PC-3 (cell line): ENCODE measurements around the gene STRN. TPM values are rescaled to one million over a fixed set of nuclear protein-coding genes. Genes with fewer than 3 reads are reported as not detected.

Experiments used
- ATAC-seq: fragments of 200-7000 bp; cut with Tn5 transposase; 2 replicates; pipeline ENCODE4 v1.9.1; 2020; ENCODE audit warnings: mild to moderate bottlenecking, moderate library complexity
- BruUV-seq: library from RNA; stranded (reverse); fragments of 400-500 nt; replicated peaks from 2 replicates; lab custom pipeline; 2021; lab: Mats Ljungman, UMichigan
- CTCF ChIA-PET: fragments of 300-600 bp; sonication (Branson Sonifier 250); formaldehyde crosslinking; loops from one replicate; lab custom pipeline; 2022; ENCODE audit warnings: antibody characterized with exemption; lab: Charles Lee
- POLR2A ChIA-PET: fragments of 300-600 bp; sonication (Branson Sonifier 250); formaldehyde crosslinking; loops from one replicate; lab custom pipeline; 2022; ENCODE audit warnings: antibody characterized with exemption; ENCODE audit not compliant: unreplicated experiment; lab: Charles Lee
- DNase-seq: peaks from one replicate; pipeline ENCODE4 v3.0.0-alpha.2; 2015
- H2AFZ ChIP-seq: fragments of 300-600 bp; sonication (generic); 2 replicates; pipeline ENCODE4 v1.6.0; 2016; ENCODE audit warnings: antibody characterized with exemption, low read length
- H3F3A ChIP-seq: fragments of 300-600 bp; sonication (generic); one replicate; pipeline ENCODE4 v1.6.0; 2017; ENCODE audit warnings: antibody characterized with exemption, low read length, control low read depth, mild to moderate bottlenecking; ENCODE audit not compliant: unreplicated experiment
- H3K27ac ChIP-seq: fragments of 300-600 bp; sonication (generic); 2 replicates; pipeline ENCODE4 v1.5.1; 2016; ENCODE audit warnings: mild to moderate bottlenecking, low read length
- H3K27me3 ChIP-seq: fragments of 300-600 bp; sonication (generic); 2 replicates; pipeline ENCODE4 v1.6.1; 2016; ENCODE audit warnings: low read length, mixed read lengths
- H3K36me3 ChIP-seq: fragments of 300-600 bp; sonication (generic); 2 replicates; pipeline ENCODE4 v1.6.1; 2016; ENCODE audit warnings: low read depth, mixed run types, low read length, mixed read lengths
- H3K4me1 ChIP-seq: fragments of 300-600 bp; sonication (generic); 2 replicates; pipeline ENCODE4 v1.5.1; 2016; ENCODE audit warnings: low read length; ENCODE audit not compliant: insufficient read depth
- H3K4me2 ChIP-seq: fragments of 300-600 bp; sonication (generic); 2 replicates; pipeline ENCODE4 v1.6.0; 2016; ENCODE audit warnings: low read length
- H3K4me3 ChIP-seq: fragments of 300-600 bp; sonication (generic); 2 replicates; pipeline ENCODE4 v1.5.1; 2016; ENCODE audit warnings: mild to moderate bottlenecking, low read length, mixed read lengths
- H3K79me2 ChIP-seq: fragments of 300-600 bp; sonication (generic); 2 replicates; pipeline ENCODE4 v1.6.1; 2017; ENCODE audit warnings: low read length, mixed read lengths
- H3K9ac ChIP-seq: fragments of 300-600 bp; sonication (generic); 2 replicates; pipeline ENCODE4 v1.6.0; 2016; ENCODE audit warnings: mild to moderate bottlenecking, low read length
- H3K9me2 ChIP-seq: fragments of 300-600 bp; sonication (generic); replicated peaks from 2 replicates; pipeline ENCODE4 v1.6.1; 2016; ENCODE audit warnings: mixed run types, low read length, mixed read lengths
- H3K9me3 ChIP-seq: fragments of 300-600 bp; sonication (generic); 2 replicates; pipeline ENCODE4 v1.6.1; 2016; ENCODE audit warnings: low read length, mixed read lengths
- H4K20me1 ChIP-seq: fragments of 300-600 bp; sonication (generic); 2 replicates; pipeline ENCODE4 v1.6.1; 2016; ENCODE audit warnings: low read length, mixed read lengths
- EZH2 ChIP-seq: fragments of 300-600 bp; sonication (generic); IDR thresholded peaks from one replicate; pipeline ENCODE4 v1.6.1; 2017; ENCODE audit warnings: antibody characterized with exemption, mild to moderate bottlenecking, low read length; ENCODE audit not compliant: unreplicated experiment
- EZH2phosphoT487 ChIP-seq: fragments of 300-600 bp; sonication (generic); IDR thresholded peaks from 2 replicates; pipeline ENCODE4 v1.6.1; 2018; ENCODE audit warnings: mild to moderate bottlenecking, antibody characterized with exemption, low read length, borderline replicate concordance
- intact Hi-C: fragments of 100-400 bp; cut with micrococcal nuclease; formaldehyde crosslinking; loops from 2 replicates; pipeline ENCODE4 v1.9.0; 2023
- total RNA-seq: library from RNA; depleted of rRNA; stranded (reverse); fragments of >200 nt; gene quantifications from 2 replicates; pipeline ENCODE4 v1.2.3, GENCODE V29; 2014
- TF ChIP-seq, protein P1 (sequence below): fragments of 300-600 bp; sonication (generic); conservative IDR thresholded peaks from 2 replicates; pipeline ENCODE4 v1.5.1; 2017; ENCODE audit warnings: antibody characterized with exemption, low read depth, mild to moderate bottlenecking, low read length

Gene STRN
- total RNA-seq, 1 experiment from 2014 or later, result 12.9 TPM

- H3K4me2 ChIP-seq, result no peak overlapping the region
- no peaks in the 10 kb centered on the region for H3K36me3 ChIP-seq
- no peaks in the 10 kb centered on the region for H3K9me3 ChIP-seq
- H3K27me3 ChIP-seq, result no peaks in the 10 kb centered on the region
- ATAC-seq, result no peak
- H2AFZ ChIP-seq, result no peak overlapping the region
- no peak overlapping the region for H3K27ac ChIP-seq
- DNase-seq, result no peak
- no peaks in the 10 kb centered on the region for H3K9me2 ChIP-seq
- TF ChIP-seq EZH2phosphoT487 (no peak), EZH2 (no peak)
- TF ChIP-seq, protein P1, sequence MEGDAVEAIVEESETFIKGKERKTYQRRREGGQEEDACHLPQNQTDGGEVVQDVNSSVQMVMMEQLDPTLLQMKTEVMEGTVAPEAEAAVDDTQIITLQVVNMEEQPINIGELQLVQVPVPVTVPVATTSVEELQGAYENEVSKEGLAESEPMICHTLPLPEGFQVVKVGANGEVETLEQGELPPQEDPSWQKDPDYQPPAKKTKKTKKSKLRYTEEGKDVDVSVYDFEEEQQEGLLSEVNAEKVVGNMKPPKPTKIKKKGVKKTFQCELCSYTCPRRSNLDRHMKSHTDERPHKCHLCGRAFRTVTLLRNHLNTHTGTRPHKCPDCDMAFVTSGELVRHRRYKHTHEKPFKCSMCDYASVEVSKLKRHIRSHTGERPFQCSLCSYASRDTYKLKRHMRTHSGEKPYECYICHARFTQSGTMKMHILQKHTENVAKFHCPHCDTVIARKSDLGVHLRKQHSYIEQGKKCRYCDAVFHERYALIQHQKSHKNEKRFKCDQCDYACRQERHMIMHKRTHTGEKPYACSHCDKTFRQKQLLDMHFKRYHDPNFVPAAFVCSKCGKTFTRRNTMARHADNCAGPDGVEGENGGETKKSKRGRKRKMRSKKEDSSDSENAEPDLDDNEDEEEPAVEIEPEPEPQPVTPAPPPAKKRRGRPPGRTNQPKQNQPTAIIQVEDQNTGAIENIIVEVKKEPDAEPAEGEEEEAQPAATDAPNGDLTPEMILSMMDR, result no peak
- H3K9ac ChIP-seq, result no peak overlapping the region
- no peak overlapping the region for H3K4me3 ChIP-seq
- no peaks in the 10 kb centered on the region for H3K4me1 ChIP-seq
- H3F3A ChIP-seq, result no peaks in the 10 kb centered on the region
- BruUV-seq, result no TSS peak
- H4K20me1 ChIP-seq, result no peaks in the 10 kb centered on the region
- intact Hi-C loops, result no loop called here
- CTCF ChIA-PET, result no interaction called here
- no peaks in the 10 kb centered on the region for H3K79me2 ChIP-seq
- POLR2A ChIA-PET, result no interaction called here
These were observed 160.6 kb downstream of the STRN start for GRCh38 chr2:36805635-36806224.

GRCh38 chr2:36802952-36803351 lies 163.4 kb downstream of the STRN start:
- no peaks in the 10 kb centered on the region for H3K36me3 ChIP-seq
- H3K4me1 ChIP-seq, result no peaks in the 10 kb centered on the region
- BruUV-seq, result no TSS peak
- H3K27me3 ChIP-seq, result no peaks in the 10 kb centered on the region
- no peak overlapping the region for H3K4me2 ChIP-seq
- DNase-seq (no peak), ATAC-seq (no peak)
- CTCF ChIA-PET, result no interaction called here
- H3K9me2 ChIP-seq, result no peaks in the 10 kb centered on the region
- no peak overlapping the region for H3K9ac ChIP-seq
- no peaks in the 10 kb centered on the region for H3K79me2 ChIP-seq
- no peak overlapping the region for H3K27ac ChIP-seq
- no peak overlapping the region for H3K4me3 ChIP-seq
- intact Hi-C loops, result no loop called here
- no peak overlapping the region for H2AFZ ChIP-seq
- no peaks in the 10 kb centered on the region for H3F3A ChIP-seq
- no peaks in the 10 kb centered on the region for H3K9me3 ChIP-seq
- TF ChIP-seq, protein P1, result no peak
- TF ChIP-seq EZH2, result no peak
- no peak for TF ChIP-seq EZH2phosphoT487
- no peaks in the 10 kb centered on the region for H4K20me1 ChIP-seq
- POLR2A ChIA-PET, result no interaction called here

GRCh38 chr2:36801088-36801487 lies 165.2 kb downstream of the STRN start:
- Histone ChIP-seq H3K4me1 (peaks cover 6% of the 10 kb centered on the region; the same call in 1 of the 2 replicates), H3K36me3 (no peaks in the 10 kb centered on the region), H3K4me2 (no peak overlapping the region), H3K27ac (no peak overlapping the region), H3K9me3 (no peaks in the 10 kb centered on the region), H3K9me2 (no peaks in the 10 kb centered on the region), H3K79me2 (no peaks in the 10 kb centered on the region), H4K20me1 (no peaks in the 10 kb centered on the region), H3K9ac (no peak overlapping the region), H2AFZ (no peak overlapping the region), H3K4me3 (no peak overlapping the region), H3F3A (no peaks in the 10 kb centered on the region), H3K27me3 (no peaks in the 10 kb centered on the region)
- no TSS peak for BruUV-seq
- CTCF ChIA-PET, result no interaction called here
- intact Hi-C loops, result no loop called here
- ATAC-seq, result no peak
- no peak for DNase-seq
- POLR2A ChIA-PET, result no interaction called here
- TF ChIP-seq EZH2phosphoT487 (no peak), EZH2 (no peak)
- TF ChIP-seq, protein P1, result no peak
